Measurements from ENCODE around the gene ITPRID1. TPM values are rescaled to one million over a fixed set of nuclear protein-coding genes. Genes with fewer than 3 reads are reported as not detected.
"Not testable (repeated sequence)": the region's sequence is repeated elsewhere in the genome, so short reads cannot be mapped to it uniquely, and the experiment has no call there.

The ITPRID1 gene
- total RNA-seq, 1 experiment from 2014 or later, result not detected

GRCh38 chr7:31516680-31517502 is 3.0 kb downstream of the ITPRID1 start:
- peak; percentile 32 for DNase-seq (ENCODE audit: low read depth)

- DNase-seq (ENCODE audit: low read depth), result peak; percentile 8
These were observed 3.6 kb downstream of the ITPRID1 start for GRCh38 chr7:31517513-31517912.

GRCh38 chr7:31518766-31519165 is 4.9 kb downstream of the ITPRID1 start:
- no peak for DNase-seq (ENCODE audit: low read depth)

GRCh38 chr7:31521336-31522010 is 7.6 kb downstream of the ITPRID1 start:
- DNase-seq (ENCODE audit: low read depth), result no peak

GRCh38 chr7:31526864-31527263 is 13.0 kb downstream of the ITPRID1 start:
- no peak for DNase-seq (ENCODE audit: low read depth)

- DNase-seq (ENCODE audit: low read depth), result no peak
These were observed 15.2 kb downstream of the ITPRID1 start for GRCh38 chr7:31529103-31529502.

GRCh38 chr7:31540651-31541185 is 26.8 kb downstream of the ITPRID1 start:
- DNase-seq (ENCODE audit: low read depth), result not testable (repeated sequence)

GRCh38 chr7:31545549-31545948 is 31.7 kb downstream of the ITPRID1 start:
- no peak for DNase-seq (ENCODE audit: low read depth)

GRCh38 chr7:31549611-31550010 is 35.7 kb downstream of the ITPRID1 start:
- no peak for DNase-seq (ENCODE audit: low read depth)

- no peak for DNase-seq (ENCODE audit: low read depth)
These were observed 36.5 kb downstream of the ITPRID1 start for GRCh38 chr7:31550432-31550831.

- no peak for DNase-seq (ENCODE audit: low read depth)
These were observed 39.8 kb downstream of the ITPRID1 start for GRCh38 chr7:31553661-31554081.

- DNase-seq (ENCODE audit: low read depth), result no peak
These were observed 48.1 kb downstream of the ITPRID1 start for GRCh38 chr7:31562002-31562401.

- no peak for DNase-seq (ENCODE audit: low read depth)
These were observed 49.6 kb downstream of the ITPRID1 start for GRCh38 chr7:31563522-31563921.

- no peak for DNase-seq (ENCODE audit: low read depth)
These were observed 50.1 kb downstream of the ITPRID1 start for GRCh38 chr7:31563951-31564350.

GRCh38 chr7:31564661-31565060 is 50.8 kb downstream of the ITPRID1 start:
- DNase-seq (ENCODE audit: low read depth), result no peak

- DNase-seq (ENCODE audit: low read depth), result no peak
These were observed 55.6 kb downstream of the ITPRID1 start for GRCh38 chr7:31569528-31569927.

- no peak for DNase-seq (ENCODE audit: low read depth)
These were observed 69.6 kb downstream of the ITPRID1 start for GRCh38 chr7:31583526-31583925.

- DNase-seq (ENCODE audit: low read depth), result no peak
These were observed 70.1 kb downstream of the ITPRID1 start for GRCh38 chr7:31583942-31584341.

GRCh38 chr7:31595390-31595789 is 81.5 kb downstream of the ITPRID1 start:
- DNase-seq (ENCODE audit: low read depth), result no peak

- no peak for DNase-seq (ENCODE audit: low read depth)
These were observed 88.2 kb downstream of the ITPRID1 start for GRCh38 chr7:31602041-31602625.

GRCh38 chr7:31603046-31603445 is 89.2 kb downstream of the ITPRID1 start:
- DNase-seq (ENCODE audit: low read depth), result peak; percentile 83

- no peak for DNase-seq (ENCODE audit: low read depth)
These were observed 99.7 kb downstream of the ITPRID1 start for GRCh38 chr7:31613604-31614003.

- no peak for DNase-seq (ENCODE audit: low read depth)
These were observed 119.6 kb downstream of the ITPRID1 start for GRCh38 chr7:31633467-31633866.

All from Daoy (cell line).